ENCODE data around the gene GAGE12D. TPM values are rescaled to one million over a fixed set of nuclear protein-coding genes. Genes with fewer than 3 reads are reported as not detected.

GAGE12D gene
- not detected in 2 replicates for total RNA-seq

GRCh38 chrX:49541433-49541832 is at the start of gene GAGE12D:
Gene GAGE12D (plus strand): TSS chrX:49541733. CDS start chrX:49542888, 1,155 bp downstream.

GRCh38 chrX:49531877-49532276 is 9.7 kb upstream of the GAGE12D start, which contains the start of gene GAGE12C:
Gene GAGE12C (plus strand): TSS chrX:49532177. CDS start chrX:49533332, 1,155 bp downstream.

DNA sequence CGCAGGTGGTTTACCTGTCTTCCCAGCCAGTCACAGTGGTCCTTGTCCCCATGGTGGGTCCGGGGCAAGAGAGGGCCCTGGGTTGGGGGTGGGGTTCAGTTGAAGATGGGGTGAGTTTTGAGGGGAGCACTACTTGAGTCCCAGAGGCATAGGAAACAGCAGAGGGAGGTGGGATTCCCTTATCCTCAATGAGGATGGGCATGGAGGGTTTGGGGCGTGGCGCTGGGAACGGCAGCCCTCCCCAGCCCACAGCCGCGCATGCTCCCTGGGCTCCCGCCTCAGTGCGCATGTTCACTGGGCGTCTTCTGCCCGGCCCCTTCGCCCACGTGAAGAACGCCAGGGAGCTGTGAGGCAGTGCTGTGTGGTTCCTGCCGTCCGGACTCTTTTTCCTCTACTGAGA is 9.5 kb downstream of the GAGE12D start, which contains the start of gene GAGE12E:
Gene GAGE12E, plus strand, starts transcription at position 301 of the 400 bp plus-strand sequence. CDS start 1,155 bp downstream, outside the sequence.

DNA sequence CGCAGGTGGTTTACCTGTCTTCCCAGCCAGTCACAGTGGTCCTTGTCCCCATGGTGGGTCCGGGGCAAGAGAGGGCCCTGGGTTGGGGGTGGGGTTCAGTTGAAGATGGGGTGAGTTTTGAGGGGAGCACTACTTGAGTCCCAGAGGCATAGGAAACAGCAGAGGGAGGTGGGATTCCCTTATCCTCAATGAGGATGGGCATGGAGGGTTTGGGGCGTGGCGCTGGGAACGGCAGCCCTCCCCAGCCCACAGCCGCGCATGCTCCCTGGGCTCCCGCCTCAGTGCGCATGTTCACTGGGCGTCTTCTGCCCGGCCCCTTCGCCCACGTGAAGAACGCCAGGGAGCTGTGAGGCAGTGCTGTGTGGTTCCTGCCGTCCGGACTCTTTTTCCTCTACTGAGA is 19.0 kb downstream of the GAGE12D start, which contains the start of gene GAGE12F:
Gene GAGE12F, plus strand, starts transcription at position 301 of the 400 bp plus-strand sequence. CDS start 1,155 bp downstream, outside the sequence.

GRCh38 chrX:49570100-49570499 is 28.6 kb downstream of the GAGE12D start, which contains the start of gene GAGE12G:
Gene GAGE12G (plus strand): TSS chrX:49570400. CDS start chrX:49571555, 1,155 bp downstream.

GRCh38 chrX:49579649-49580048 is 38.1 kb downstream of the GAGE12D start, which contains the start of gene GAGE12H:
Gene GAGE12H (plus strand): TSS chrX:49579949. CDS start chrX:49581104, 1,155 bp downstream.

DNA sequence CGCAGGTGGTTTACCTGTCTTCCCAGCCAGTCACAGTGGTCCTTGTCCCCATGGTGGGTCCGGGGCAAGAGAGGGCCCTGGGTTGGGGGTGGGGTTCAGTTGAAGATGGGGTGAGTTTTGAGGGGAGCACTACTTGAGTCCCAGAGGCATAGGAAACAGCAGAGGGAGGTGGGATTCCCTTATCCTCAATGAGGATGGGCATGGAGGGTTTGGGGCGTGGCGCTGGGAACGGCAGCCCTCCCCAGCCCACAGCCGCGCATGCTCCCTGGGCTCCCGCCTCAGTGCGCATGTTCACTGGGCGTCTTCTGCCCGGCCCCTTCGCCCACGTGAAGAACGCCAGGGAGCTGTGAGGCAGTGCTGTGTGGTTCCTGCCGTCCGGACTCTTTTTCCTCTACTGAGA is 47.7 kb downstream of the GAGE12D start, which contains the start of gene GAGE2A:
Gene GAGE2A, plus strand, starts transcription at position 301 of the 400 bp plus-strand sequence. CDS start 1,155 bp downstream, outside the sequence.

Other genes with a start within 250 kb of the GAGE12D start
- not detected in 2 replicates for gene GAGE10, start 238.1 kb upstream of the GAGE12D start, total RNA-seq
- not detected in 2 replicates for gene GAGE12J, start 219.7 kb upstream of the GAGE12D start, total RNA-seq
- not detected in 2 replicates for gene GAGE13, start 210.2 kb upstream of the GAGE12D start, total RNA-seq
- not detected in 2 replicates for gene GAGE12C, start 9.6 kb upstream of the GAGE12D start, total RNA-seq
- gene GAGE12E, start 9.6 kb downstream of the GAGE12D start, total RNA-seq, result not detected in 2 replicates
- not detected in 2 replicates for gene GAGE12F, start 19.1 kb downstream of the GAGE12D start, total RNA-seq
- not detected in 2 replicates for gene GAGE12G, start 28.7 kb downstream of the GAGE12D start, total RNA-seq
- not detected in 2 replicates for gene GAGE12H, start 38.2 kb downstream of the GAGE12D start, total RNA-seq
- gene GAGE2A, start 47.8 kb downstream of the GAGE12D start, total RNA-seq, result not detected in 2 replicates
- gene GAGE1, start 57.3 kb downstream of the GAGE12D start, total RNA-seq, result not detected in 2 replicates
- gene PAGE1, start 154.3 kb downstream of the GAGE12D start, total RNA-seq, result not detected in 2 replicates

All from cardiac ventricle fibroblast (primary cell).